HL-60 (cell line): Measurements from ENCODE around the gene SLAIN1.
A peak's percentile ranks its signal among the peaks of the same experiment; 100 is the strongest.

Source experiments
- DNase-seq, 2 experiments: peaks; one replicate each; pipeline ENCODE4 v3.0.0-alpha.2; 2010 to 2020; ENCODE audit warnings: low read depth in 1 of 2, low spot score in 1 of 2
- H3K27ac ChIP-seq: fragments of 250-450 bp; sonication (Bioruptor Pico); replicated peaks from 2 replicates; pipeline ENCODE4 v1.5.1; 2020; ENCODE audit warnings: mild to moderate bottlenecking, moderate library complexity
- H3K27me3 ChIP-seq: fragments of 250-450 bp; sonication (Bioruptor Pico); 2 replicates; pipeline ENCODE4 v1.5.1; 2021; ENCODE audit warnings: mild to moderate bottlenecking, moderate library complexity; ENCODE audit not compliant: insufficient read depth, poor library complexity, severe bottlenecking
- H3K4me3 ChIP-seq: replicated peaks from 2 replicates; pipeline ENCODE4 v1.5.1; 2011; ENCODE audit warnings: mild to moderate bottlenecking, control low read depth, low read length; ENCODE audit not compliant: insufficient read depth
- CTCF ChIP-seq: IDR thresholded peaks from one replicate; pipeline ENCODE4 v1.5.1; 2011; ENCODE audit warnings: low read length, control low read depth, inconsistent platforms; ENCODE audit not compliant: insufficient read depth
- GABPA ChIP-seq: IDR thresholded peaks from 2 replicates; pipeline ENCODE4 v1.6.1; 2012; ENCODE audit warnings: low read depth
- POLR2AphosphoS5 ChIP-seq: IDR thresholded peaks from 2 replicates; pipeline ENCODE4 v1.6.1; 2012; ENCODE audit warnings: low read depth
- SPI1 ChIP-seq: IDR thresholded peaks from 2 replicates; pipeline ENCODE4 v1.6.1; 2012; ENCODE audit warnings: low read depth, mild to moderate bottlenecking, borderline replicate concordance
- TF ChIP-seq, protein P1 (sequence below): IDR thresholded peaks from 2 replicates; pipeline ENCODE4 v1.6.1; 2012; ENCODE audit warnings: low read depth; ENCODE audit not compliant: insufficient replicate concordance

The SLAIN1 gene

DNA sequence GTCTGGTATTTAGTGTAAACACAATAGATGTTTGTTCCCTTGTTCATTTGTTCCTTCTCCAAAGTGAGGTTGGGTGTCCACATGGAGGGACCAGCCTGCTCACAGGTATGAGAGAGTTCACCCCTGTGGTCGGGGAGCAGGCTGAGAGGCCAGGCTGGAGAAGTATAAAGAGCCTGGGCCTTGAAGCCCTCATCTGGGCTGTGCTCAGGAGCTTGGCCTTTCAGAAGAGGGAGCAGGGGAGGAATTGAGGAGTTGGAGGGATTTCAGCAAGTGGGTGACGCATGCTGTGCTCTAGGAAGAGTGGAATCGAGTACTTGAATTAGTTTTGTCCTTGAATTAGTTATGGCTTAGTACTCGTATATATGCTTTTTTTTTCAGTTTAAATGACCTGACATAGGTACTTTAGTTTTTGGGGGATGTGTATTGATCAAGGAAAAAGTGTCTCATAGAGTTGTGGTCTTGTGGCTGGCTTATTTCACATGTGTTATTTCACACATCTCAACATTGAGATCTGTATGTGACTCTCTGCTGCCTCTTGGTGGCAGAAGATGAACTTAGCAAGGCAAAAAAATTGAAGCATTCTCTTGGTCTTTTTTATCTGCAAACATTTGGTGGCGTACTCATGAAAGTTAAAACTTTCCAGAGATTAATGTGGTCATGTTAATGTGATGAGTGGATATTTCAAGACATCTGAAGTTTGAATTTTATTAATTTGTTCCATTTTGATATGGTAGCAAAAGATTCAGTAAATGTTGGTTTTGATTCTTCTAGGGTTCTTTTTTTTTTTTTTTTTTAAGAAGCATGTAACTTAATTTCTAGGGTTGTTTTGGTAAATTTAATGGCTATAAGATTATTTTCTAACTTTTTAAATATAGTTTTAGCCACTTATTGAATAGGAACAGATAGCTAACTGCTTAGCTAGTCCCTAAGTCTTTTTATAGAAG lies 54.3 kb downstream of the SLAIN1 start:
- no peak overlapping the region for H3K27ac ChIP-seq
- peak; percentile 20 to 53 for DNase-seq
- peaks cover 3% of the 10 kb centered on the region for H3K27me3 ChIP-seq
- peak; percentile 63 for TF ChIP-seq CTCF
- no peak for TF ChIP-seq SPI1
- H3K4me3 ChIP-seq = no peak overlapping the region

DNA sequence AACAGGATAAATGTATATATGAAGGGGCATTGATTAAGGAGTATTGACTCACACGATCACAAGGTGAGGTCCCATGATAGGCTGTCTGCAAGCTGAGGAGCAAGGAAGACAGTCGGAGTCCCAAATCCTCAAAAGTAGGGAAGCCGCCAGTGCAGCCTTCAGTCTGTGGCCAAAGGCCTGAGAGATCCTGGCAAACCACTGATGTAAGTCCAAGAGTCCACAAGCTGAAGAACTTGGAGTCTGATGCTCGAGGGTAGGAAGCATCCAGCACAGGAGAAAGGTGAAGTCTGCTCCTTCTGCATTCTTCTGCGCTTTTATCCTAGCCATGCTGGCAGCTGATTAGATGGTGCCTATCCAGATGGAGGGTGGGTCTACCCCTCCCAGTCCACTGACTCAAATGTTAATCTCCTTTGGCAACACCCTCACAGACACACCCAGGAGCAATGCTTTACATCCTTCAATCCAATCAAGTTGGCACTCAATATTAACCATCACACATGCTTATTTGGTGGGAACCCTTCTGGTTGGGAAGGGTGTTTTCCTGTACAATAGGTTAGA lies 55.1 kb downstream of the SLAIN1 start:
- Histone ChIP-seq H3K27me3 (peaks cover 3% of the 10 kb centered on the region), H3K4me3 (no peak overlapping the region)
- DNase-seq = no peak

GRCh38 chr13:77760893-77761292 lies 63.4 kb downstream of the SLAIN1 start:
- no peak for DNase-seq
- Histone ChIP-seq H3K4me3 (no peak overlapping the region), H3K27me3 (no peaks in the 10 kb centered on the region), H3K27ac (no peak overlapping the region)
- no peak for TF ChIP-seq SPI1
- no peak for TF ChIP-seq GABPA
- no peak for TF ChIP-seq POLR2AphosphoS5
- TF ChIP-seq CTCF = no peak
- TF ChIP-seq, protein P1, sequence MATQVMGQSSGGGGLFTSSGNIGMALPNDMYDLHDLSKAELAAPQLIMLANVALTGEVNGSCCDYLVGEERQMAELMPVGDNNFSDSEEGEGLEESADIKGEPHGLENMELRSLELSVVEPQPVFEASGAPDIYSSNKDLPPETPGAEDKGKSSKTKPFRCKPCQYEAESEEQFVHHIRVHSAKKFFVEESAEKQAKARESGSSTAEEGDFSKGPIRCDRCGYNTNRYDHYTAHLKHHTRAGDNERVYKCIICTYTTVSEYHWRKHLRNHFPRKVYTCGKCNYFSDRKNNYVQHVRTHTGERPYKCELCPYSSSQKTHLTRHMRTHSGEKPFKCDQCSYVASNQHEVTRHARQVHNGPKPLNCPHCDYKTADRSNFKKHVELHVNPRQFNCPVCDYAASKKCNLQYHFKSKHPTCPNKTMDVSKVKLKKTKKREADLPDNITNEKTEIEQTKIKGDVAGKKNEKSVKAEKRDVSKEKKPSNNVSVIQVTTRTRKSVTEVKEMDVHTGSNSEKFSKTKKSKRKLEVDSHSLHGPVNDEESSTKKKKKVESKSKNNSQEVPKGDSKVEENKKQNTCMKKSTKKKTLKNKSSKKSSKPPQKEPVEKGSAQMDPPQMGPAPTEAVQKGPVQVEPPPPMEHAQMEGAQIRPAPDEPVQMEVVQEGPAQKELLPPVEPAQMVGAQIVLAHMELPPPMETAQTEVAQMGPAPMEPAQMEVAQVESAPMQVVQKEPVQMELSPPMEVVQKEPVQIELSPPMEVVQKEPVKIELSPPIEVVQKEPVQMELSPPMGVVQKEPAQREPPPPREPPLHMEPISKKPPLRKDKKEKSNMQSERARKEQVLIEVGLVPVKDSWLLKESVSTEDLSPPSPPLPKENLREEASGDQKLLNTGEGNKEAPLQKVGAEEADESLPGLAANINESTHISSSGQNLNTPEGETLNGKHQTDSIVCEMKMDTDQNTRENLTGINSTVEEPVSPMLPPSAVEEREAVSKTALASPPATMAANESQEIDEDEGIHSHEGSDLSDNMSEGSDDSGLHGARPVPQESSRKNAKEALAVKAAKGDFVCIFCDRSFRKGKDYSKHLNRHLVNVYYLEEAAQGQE = no peak

More for the DNA sequence above, 55.1 kb downstream of the SLAIN1 start:
- H3K27ac ChIP-seq = no peak overlapping the region
- TF ChIP-seq, protein P1 = no peak
- TF ChIP-seq GABPA = no peak

- peak in 1 of 2 experiments; percentile 84 for DNase-seq
- TF ChIP-seq GABPA = no peak
- peak; percentile 98 for TF ChIP-seq SPI1
- peak; percentile 25; the same call in 1 of the 2 replicates for TF ChIP-seq POLR2AphosphoS5
- TF ChIP-seq CTCF = no peak
These were observed 69.9 kb downstream of the SLAIN1 start for GRCh38 chr13:77767413-77767812.

More at GRCh38 chr13:77767413-77767812, 69.9 kb downstream of the SLAIN1 start:
- H3K4me3 ChIP-seq = no peak overlapping the region
- peak overlapping the region; percentile 61 for H3K27ac ChIP-seq
- no peaks in the 10 kb centered on the region for H3K27me3 ChIP-seq
